Activated gamma-delta T cell treated with anti-CD3 and anti-CD28 coated beads, Interleukin-2, amount 50 U/mL, for 16 hours (primary cell): ENCODE data around the gene GSG1L.

Experiments
- DNase-seq: peaks from one replicate; pipeline ENCODE4 v3.0.0-alpha.2; 2020; ENCODE audit warnings: low read depth

Gene GSG1L

DNA sequence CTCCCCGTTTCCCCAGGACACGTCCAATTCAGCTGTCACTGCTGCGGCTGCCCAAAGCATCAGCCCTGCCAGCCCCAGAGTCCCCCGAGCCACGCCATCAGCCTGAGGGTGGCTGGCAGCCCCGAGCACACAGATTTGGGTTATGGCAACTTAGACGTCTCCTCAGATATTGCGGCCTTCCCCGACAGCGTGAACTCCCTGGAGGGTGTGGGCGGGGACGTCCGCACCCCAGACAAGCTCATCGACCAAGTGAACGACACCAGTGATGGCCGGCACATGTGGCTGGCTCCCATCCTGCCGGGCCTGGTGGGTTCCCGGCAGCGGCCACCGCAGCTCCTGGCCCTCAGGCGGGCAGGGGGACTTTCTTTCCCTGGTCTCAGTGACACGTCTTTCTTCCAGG, 288.7 kb downstream of the GSG1L start:
- DNase-seq = no peak

- DNase-seq = no peak
Observed at GRCh38 chr16:27773344-27773743, 290.2 kb downstream of the GSG1L start.

DNA sequence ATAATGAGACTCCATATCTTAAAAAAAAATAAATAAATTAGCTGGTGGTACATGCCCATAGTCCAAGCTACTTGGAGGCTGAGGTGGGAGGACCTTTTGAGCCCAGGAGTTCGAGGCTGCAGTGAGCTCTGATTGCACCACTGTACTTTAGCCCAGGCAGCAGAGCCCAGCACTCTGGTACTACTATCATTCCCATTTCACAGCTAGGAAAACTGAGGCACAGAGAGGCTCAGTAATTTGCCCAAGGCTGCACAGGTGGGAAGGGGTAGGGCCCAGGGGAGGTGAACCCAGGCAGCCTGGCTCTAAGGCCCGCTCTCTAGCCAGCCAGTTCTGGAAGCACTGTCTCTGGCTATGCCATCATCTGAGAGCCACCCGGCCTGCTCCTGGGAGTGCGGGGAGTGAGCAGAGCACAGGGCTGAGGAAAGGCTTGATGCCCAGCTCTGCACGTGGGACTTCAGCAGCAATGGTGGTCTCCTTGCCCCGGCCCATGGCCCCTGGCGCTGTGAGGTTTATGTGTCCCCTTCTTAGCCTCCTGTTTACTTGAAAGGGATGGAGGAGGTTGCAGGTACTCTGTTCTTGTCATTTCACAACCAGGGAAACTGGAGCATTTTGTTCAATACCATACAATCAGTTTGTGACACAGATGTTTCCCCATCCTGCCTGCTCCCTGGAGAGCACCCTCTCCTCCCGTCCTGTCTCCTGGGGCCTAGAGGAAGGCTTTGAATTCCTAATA, 291.3 kb downstream of the GSG1L start:
- no peak for DNase-seq

- DNase-seq = no peak
Observed at GRCh38 chr16:27771201-27771910, 292.2 kb downstream of the GSG1L start.

DNA sequence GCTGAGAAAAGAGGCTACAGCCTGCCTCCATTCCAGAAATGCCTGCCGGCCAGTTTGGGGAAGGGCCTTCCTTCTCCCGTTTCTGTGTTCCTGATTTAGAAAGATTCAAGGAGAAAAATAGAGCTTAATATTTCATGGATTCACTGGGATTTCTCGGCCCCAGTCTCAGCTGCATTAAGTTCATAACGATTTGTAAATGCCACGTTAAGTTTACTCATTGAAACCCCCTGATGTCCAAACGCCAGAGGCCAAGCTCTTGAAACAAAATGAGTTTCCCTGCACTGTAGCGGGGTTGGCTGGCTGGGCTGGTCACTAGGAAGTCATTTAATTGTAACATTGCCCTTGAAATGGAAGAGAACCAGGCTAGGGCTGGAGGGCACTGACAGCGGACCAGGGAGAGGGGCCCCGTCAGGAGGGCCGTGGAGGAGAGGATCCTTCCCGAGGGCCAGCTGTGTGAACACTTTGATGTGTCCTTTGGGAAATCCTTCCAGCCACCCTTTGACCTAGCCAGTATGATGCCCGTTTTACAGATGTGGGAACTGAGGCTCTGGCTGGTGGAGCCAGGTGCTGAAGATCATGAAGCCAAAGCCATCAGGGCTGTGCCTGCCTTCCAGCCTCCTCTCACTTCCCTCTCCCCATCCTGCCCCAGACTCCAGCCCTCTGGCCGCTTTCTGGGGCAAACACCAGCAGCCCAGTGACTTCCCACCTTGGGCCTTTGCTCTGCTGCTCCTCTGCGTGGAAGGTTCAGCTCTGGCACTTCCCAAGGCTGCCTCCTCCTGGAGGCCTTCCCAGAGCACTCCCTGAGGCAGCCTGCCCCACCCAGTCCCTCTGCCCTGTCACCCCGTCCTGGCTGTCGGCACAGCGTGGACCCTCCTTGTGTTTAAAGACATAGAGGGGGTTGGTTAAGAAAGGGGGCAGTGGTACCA, 293.0 kb downstream of the GSG1L start:
- DNase-seq = no peak

- DNase-seq = no peak
Observed at GRCh38 chr16:27769561-27770255, 293.8 kb downstream of the GSG1L start.

DNA sequence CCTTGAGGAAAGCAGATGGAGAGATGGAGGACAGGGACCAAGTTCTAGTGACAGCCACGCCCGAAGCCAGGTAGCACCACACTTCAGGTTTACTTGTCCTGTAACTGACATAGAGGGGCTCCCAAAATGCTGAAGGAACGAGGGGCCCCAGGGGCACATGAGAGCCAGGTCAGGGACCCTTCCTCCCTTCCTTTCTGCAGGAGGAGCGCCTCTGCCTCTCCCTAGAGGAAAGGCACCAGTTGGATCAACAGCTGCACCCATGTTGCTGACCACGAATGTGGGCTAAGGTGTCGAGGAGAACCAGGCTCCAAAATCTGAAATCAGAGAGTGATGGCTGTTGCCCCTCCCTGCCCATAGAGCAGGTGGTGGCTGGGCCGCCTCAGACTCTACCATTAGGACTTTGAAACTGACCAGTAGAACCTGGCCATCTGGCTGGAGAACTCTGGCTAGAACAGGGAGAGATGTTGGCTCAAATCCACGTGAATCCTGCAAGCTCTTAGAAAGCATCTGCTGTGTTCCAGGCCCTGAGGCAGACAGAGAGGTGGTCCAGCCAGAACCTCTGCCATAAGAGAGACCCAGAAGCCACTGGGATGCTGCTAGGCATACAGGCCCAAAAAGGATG, 294.8 kb downstream of the GSG1L start:
- no peak for DNase-seq

DNA sequence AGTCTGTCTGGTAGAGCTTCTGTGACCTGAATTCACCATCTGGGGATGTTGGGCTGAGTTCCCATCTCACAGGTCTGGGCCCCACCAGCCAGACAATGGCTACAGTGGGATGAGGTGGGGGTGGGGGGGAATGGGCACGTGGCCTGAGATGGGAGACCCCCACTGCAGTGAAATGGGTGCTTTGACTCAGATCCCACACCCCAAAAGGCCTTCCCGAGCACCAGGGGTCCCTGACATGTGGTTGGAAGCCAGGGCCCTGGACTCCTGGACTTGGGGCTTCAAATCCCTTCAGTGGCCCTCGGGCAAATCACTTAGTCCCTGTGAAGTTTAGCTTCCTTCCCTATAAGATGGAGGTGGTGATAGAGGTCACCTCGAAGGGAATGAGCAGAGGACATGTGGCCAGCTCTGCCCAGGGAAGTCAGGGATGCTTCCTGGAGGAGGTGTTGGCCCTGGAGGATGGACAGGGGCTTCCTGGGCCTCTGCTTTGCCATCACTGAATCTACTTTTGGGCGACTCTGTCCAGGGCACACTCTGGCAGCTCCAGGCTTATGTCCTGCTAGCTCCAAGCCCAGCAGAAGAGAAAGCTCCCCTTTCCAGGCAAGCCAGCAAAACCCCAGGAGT, 295.4 kb downstream of the GSG1L start:
- no peak for DNase-seq

- DNase-seq = no peak
Observed at GRCh38 chr16:27767081-27767480, 296.4 kb downstream of the GSG1L start.

DNA sequence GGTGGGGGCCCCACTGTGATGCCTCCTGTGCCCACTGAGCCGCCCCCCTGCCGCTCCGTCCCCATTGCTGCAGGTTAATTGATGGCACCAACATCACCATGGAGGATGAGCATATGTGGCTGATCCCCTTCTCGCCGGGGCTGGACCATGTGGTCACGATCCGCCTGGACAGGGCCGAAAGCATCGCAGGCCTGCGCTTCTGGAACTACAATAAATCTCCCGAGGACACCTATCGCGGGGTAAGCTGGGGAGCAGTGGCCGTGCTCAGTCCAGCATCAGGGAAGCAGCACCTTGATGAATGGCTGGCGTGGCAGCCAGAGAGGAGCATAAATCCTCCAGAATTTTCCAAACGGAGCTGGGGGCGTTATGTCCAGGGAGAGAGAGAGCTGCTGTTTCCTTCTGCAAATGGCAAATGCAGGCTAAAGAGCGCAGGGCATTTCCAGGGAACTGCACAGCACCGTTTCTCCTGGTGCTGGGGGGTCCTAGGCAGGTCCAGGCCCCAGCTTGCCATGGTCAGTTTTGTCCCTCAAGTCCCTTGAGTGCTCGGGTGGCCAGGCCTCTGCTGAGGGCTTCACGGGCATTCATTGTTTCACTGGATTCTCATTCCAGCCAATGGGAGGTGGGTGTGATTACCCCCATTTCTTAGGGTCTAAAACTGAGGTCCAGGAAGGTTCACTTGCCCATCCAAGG, 297.1 kb downstream of the GSG1L start:
- DNase-seq = no peak

DNA sequence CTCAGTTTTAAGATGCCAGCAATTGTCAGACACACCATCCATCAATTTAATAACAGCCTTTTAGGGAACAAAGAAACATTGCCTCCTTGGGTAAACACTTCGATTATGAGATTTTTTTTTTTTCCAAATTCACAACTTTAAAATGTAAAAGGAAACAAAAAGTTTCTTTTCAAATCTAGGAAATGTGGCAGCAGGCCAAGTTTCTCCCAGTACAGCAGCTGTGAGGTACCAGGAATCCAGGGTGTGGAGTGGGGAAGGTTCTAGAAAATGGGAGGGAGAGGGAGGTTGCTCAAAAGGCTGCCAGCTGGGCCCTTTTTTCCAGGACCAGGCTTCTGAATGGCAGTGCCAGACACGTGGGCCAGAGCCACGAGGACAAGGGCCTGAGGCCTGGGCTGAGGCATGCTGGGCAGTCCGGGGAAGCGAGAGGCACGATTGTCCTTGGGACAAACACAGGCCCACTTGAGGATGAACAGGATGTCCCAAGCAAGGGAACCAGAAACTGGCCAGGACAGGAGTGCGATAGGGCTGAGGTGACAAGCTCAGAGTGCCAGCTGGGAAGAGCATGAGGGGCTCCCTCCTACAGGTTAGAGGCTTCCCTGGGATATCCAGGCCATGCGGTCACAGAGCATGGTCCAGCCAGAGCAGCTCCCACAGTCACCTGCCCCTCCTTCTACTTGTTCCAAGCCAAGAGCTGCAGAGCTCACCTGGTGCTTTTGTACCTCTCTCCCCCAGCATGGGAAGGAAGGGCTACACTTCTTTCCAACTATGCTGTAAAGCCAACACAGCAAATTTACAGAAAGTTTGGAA, 298.4 kb downstream of the GSG1L start:
- no peak for DNase-seq

- DNase-seq = no peak
Observed at GRCh38 chr16:27764427-27764826, 299.1 kb downstream of the GSG1L start.

- no peak for DNase-seq
Observed at GRCh38 chr16:27762441-27762840, 301.1 kb downstream of the GSG1L start.

DNA sequence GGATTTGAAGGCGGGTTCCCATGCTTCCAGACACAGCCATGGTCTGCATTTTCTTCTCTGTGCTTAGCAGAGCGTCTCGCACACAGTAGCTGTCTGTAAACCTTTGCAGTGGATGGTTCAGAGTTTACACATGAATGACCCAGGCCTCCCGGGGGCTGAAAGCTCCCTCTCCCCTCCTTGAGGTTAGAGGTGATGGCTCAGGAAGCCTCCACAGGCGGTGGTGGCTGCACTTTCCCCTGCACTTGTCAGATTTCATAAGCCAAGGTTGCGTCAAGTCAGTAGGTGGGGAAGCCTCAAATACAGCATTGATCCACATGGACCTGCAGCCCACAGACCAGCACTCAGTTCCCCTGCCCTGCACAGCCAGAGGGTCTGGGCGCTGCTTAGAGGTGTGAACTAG, 301.7 kb downstream of the GSG1L start:
- DNase-seq = no peak

GRCh38 chr16:27760789-27761176, 302.7 kb downstream of the GSG1L start:
- no peak for DNase-seq

- no peak for DNase-seq
Observed at GRCh38 chr16:27759967-27760788, 303.3 kb downstream of the GSG1L start.

DNA sequence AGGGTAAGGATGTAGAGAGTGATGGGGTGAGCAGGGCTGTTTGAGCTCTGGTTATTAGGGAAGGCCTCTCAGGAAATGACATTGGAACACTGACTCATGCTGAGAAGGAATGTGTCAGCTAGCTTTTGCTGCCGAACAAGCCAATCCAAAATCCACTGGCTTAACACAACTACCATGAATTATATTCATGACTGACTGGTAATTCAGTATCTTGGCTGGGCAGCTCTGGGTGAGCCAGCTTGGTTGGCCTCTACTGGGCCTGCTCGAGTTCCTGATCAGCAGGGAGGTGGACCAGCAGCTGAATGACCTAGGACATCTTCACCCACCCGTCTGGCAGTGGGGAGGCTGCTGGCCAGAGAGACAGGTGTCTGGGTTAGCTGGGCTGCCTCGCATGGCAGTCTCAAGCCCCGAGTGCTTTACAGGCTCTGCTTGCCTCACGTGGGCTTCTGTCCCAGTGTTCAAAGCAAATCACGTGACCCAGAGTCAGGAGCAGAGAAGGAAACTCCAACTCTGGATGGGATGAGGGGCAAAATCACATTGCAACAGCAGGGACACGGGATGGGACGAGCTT, 304.1 kb downstream of the GSG1L start:
- DNase-seq = no peak

DNA sequence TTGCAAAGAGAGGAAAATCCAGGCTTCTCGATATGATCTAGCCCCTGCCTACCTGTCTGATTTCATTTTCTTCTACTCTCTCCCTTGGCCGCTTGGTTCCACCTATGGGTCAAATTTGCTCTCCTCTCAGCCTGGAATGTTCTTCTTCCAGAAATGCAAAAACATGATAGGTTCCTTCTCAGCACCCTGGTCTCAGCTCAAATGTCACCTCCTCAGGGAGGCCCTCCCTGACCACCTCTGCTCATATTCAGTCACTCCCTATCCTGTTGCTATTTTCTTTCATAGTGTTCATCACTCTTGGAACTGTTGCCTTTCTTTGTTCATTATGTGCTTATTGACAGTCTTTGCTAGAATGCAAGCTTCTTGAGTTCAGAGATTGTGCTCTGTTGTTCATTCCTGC, 305.0 kb downstream of the GSG1L start:
- DNase-seq = no peak
